Thyroid gland (tissue), 4 donors: ENCODE measurements around the gene MAK.

Experiments used
- POLR2A ChIP-seq, 2 donors: fragments of 450-650 bp; IDR thresholded peaks; one replicate each; pipeline ENCODE4 v1.6.1; 2017; ENCODE audit warnings: antibody characterized with exemption in 2 of 2, mild to moderate bottlenecking in 2 of 2, moderate library complexity in 1 of 2
- TF ChIP-seq, protein P1 (sequence below), 6 experiments: fragments of 200-600 bp in 3 of 6; fragments of 450-650 bp in 3 of 6; sonication (generic) in 3 of 6; IDR thresholded peaks; one replicate each; pipeline ENCODE4 v1.5.1; 2016 to 2019; ENCODE audit warnings: antibody characterized with exemption in 6 of 6, mild to moderate bottlenecking in 2 of 6, inconsistent platforms in 1 of 6, moderate library complexity in 1 of 6

GRCh38 chr6:10725044-10725443, 113.3 kb downstream of the MAK start:
- TF ChIP-seq, protein P1, sequence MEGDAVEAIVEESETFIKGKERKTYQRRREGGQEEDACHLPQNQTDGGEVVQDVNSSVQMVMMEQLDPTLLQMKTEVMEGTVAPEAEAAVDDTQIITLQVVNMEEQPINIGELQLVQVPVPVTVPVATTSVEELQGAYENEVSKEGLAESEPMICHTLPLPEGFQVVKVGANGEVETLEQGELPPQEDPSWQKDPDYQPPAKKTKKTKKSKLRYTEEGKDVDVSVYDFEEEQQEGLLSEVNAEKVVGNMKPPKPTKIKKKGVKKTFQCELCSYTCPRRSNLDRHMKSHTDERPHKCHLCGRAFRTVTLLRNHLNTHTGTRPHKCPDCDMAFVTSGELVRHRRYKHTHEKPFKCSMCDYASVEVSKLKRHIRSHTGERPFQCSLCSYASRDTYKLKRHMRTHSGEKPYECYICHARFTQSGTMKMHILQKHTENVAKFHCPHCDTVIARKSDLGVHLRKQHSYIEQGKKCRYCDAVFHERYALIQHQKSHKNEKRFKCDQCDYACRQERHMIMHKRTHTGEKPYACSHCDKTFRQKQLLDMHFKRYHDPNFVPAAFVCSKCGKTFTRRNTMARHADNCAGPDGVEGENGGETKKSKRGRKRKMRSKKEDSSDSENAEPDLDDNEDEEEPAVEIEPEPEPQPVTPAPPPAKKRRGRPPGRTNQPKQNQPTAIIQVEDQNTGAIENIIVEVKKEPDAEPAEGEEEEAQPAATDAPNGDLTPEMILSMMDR (IDR thresholded peaks at IDR 0.05) = no peak
- no peak for TF ChIP-seq POLR2A (IDR thresholded peaks at IDR 0.05)
